GM21825 (cell line): ENCODE measurements around the gene RHOH.

Source experiments
- ATAC-seq: cut with Tn5 transposase; IDR thresholded peaks from one replicate; pipeline ENCODE4 v1.9.1; 2021; ENCODE audit warnings: mild to moderate bottlenecking, moderate library complexity; ENCODE audit not compliant: unreplicated experiment

Gene RHOH

DNA sequence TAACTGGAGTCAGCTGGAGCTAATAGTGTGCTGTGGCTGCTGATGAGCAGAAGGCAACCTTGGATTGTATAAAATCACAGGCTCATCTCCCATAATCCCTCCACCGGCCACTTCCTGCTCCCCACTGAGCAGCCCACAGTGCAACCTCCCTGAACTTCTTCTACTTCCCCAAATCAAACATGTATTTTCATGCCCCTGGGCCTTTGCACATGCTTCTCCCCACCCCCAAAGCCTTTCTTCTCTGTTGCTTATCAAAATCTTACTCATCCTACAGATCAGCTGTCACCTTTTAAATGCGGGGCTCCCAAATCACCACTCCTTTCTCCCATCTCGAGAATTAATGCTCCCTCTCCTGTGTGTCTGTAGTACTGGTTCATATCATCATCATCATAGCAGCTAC is 35.8 kb downstream of the RHOH start:
- no peak for ATAC-seq

- no peak for ATAC-seq
These were observed 36.4 kb downstream of the RHOH start for GRCh38 chr4:40233227-40233626.

- no peak for ATAC-seq
These were observed 37.7 kb downstream of the RHOH start for GRCh38 chr4:40234519-40235039.

GRCh38 chr4:40238008-40238699 is 41.3 kb downstream of the RHOH start:
- no peak for ATAC-seq

DNA sequence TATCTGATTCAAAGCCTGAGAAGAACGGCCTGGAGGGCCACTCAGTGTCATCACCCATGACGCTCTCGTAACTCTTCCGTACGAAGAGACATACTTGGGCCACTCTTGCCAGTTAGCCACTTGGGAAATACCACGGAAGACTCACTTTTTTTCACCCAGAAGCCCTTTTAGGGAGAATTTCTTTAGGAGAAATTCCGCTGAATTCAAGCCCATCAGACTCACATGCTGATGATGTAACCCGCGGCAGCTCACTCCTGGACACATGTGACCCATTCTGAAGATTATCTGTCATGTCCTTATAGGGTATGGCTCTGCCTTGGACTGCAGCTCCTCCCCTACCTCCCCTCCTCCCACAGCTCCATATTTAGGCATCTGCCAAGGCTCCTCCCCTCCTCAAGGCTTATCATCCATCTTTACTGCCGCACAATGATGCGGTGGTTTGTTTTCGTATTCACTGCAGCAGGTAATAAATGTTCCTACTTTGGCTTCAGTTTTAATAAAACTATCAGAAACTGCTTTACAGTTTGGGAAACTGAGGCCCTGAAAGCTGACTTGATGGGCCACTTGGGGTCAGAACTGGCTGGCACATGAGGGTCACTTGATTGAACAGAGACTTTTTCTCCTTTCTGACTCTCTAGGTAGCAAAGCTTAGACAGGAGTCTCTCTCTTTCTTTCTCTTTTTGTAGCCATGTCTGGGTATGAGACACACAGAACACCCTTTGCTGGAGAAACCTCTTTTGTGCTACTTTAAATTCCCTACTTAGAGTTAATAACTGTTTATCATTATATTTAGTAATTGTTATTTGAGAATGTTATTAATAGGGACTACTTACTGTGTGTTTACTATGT is 42.1 kb downstream of the RHOH start:
- no peak for ATAC-seq

GRCh38 chr4:40240040-40240653 is 43.3 kb downstream of the RHOH start:
- no peak for ATAC-seq

DNA sequence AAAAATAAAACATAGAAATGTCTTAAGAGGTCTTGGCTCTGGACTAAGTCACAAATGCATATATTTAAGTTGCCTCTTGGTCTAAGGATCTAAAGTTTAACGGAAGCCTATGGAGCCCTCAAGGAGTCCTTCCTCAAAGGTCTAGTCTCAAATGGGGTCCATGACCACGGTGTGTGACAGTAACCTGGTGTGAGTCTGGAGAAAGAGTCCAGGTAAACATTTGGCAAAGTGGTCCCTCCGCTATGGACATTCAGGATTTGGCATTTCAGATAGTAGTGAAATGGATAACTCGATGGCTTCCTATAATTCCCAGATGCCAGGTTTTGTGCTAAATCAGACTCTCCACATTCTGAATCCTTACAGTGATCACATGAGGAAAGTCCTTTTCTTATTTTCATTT is 44.2 kb downstream of the RHOH start:
- ATAC-seq: no peak

DNA sequence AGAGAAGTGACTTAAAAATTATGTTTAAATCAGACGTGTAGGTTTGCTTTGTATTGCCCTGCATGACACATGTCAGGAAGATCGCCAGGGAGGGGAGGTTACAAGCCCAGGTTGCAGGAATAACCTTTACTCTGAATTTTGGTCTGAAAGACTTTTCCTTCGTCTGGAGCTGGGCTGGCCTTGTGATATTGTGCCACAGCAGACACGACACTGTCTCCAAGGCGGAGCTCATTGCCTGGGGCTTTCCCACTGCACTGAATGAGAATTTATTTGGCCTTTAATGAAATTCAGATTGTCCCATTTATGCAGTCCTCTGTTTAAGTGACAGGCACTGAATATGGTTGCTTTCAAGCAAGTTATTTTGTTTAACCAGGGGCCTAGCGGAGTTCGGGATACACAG is 45.1 kb downstream of the RHOH start:
- ATAC-seq: no peak

GRCh38 chr4:40243386-40243948 is 46.6 kb downstream of the RHOH start:
- ATAC-seq: no peak

DNA sequence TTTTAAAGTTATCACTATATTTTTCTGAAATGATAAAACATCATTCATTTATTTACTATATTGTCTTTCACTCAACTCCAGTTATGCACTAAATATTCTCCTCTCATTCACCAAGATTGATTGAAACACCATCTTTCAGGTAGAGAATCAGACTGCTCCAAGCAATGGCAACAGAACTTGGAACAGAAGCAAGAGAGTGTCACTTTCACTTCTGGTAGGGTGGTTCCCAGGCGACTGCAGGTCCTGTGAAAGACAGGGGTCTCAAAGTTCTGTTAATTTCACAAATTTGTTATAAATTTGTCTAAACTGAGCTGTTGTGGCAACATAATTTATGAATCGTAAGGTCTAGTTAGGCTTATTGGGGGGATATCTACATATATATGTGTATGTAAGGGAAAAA is 47.8 kb downstream of the RHOH start:
- ATAC-seq: no peak

GRCh38 chr4:40245550-40245949 is 48.7 kb downstream of the RHOH start:
- ATAC-seq: no peak

DNA sequence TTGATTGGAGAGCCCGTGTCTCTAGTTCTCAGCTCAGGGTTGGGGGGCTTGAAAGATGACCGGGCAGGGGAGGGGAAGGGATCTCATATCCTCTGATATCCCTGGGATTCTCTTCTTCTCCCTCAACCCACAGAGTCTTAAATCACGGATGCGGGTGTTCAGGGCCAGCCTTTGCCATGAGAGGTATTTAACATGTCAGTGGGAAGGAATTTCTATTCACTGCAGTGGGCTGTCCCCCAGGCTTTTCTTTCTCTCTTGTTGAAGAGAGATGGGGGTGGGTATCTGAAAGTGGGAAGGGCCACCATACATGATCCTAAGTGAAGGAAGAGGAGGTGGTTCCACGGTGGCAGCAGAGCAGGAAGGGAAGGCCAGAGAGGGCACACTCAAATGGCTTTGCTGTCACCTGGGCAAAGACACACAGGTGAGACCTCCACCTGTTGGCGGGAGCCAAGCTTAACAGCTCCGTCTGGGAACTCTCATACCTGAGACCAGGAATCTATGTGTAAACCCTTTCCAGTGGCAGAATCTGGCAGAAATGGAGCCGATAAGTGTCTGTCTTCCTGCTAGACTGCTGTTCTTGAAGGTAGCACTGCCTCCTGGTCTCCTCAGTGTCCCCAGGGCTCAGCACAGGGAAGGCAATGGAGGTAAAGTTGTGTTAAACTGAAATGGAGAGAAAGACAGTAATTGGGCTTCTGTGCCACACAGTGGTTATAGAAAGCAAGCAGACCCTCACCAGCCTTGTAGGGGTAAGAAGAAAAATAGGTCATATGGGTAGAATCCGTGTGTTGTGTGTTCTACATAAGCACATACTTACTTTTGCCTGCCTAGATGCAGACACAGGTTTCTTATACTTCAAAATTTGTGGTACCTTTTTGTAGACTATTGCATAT is 49.4 kb downstream of the RHOH start:
- no peak for ATAC-seq

- no peak for ATAC-seq
These were observed 50.1 kb downstream of the RHOH start for GRCh38 chr4:40246938-40247337.

DNA sequence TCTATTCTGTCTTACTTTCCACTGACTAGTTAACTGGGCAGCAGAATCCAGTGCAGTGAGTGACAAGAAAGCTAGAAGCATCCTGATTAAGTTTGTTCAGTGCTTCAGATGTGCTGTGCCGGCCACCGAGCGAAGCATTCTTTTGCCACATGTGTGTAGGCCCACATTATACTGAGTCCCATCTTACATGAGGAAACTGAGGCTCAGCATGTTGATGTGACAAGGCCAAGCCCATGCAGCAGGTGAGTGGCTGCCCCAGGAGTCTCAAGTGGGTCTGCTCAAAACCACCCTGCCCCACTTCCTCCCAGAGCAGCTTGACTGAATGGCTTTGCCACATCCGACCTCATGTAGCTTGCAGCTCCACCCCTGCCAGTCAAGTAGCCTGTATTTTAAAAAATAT is 50.5 kb downstream of the RHOH start:
- ATAC-seq: no peak

DNA sequence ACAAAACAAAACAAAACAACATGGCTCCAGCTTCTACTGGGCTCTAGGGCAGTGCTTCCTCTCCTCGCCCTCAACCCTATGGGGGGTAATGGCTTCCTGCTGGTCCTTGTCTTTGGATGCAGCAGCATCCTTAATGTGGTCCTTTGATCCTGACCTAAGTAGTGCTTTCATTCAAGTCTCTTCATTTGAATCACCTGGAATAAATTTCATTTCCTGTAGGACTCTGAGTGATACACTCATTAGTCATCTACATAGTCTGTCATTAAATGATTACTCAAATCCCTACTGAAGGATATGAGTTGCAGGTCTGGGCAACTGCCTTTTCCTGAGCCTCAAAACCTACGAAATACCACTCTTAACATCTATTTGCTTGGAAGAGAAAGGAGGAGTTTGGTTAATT is 54.5 kb downstream of the RHOH start:
- no peak for ATAC-seq

DNA sequence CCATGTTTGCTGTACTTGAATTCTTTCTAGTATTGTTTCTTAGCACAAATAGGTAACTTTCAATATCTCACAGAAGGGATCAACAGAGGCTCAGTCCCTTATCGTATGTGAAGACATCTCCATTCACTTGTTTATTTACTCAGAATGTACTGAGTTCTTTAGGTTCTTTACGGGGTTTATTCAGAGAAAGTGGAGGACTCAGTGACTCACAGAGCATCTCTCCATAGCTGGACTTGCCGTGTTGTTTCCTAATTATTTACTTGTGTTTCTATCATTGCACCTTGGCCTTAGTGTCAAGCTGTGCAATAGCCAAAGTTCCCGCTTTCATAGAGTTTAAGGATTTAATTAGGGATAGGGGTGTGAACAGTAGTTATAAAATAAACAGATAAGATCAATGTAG is 57.1 kb downstream of the RHOH start:
- ATAC-seq: no peak

DNA sequence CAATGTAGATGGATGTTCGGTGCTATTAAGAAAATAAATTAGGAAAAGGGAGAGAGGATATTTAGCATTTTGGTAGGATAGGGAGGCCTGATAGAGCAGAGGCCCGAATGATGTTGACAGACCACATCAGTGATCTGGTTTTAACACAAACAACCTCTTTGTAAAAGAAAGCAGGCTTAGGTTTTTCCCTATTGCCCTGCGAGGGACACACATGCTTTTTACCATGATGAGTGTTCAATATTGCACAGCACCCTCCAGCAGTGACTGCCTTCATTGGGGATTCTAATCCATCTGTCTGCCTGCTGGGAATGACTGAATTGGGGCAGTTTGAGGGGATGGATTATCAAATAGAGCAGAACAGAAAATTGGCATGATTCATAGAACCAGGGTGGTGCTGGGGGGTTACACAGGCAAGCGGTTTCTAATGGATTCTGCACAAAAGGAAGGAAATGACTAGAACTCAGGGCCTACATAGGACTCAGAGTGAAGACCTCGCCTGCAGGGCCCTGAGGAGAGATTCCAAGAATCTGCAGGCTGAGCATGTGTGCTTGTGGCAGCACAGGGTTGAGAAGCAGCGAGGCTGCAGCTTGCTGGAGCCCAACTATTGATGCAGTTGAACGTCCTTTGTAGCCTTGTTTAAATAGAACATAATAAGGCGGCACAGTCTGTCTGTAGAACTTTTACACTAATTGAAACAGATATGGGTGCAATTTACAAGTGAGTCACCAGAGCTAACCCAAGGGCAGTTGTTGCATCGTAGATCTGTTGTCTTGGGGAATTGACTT is 58.0 kb downstream of the RHOH start:
- no peak for ATAC-seq

DNA sequence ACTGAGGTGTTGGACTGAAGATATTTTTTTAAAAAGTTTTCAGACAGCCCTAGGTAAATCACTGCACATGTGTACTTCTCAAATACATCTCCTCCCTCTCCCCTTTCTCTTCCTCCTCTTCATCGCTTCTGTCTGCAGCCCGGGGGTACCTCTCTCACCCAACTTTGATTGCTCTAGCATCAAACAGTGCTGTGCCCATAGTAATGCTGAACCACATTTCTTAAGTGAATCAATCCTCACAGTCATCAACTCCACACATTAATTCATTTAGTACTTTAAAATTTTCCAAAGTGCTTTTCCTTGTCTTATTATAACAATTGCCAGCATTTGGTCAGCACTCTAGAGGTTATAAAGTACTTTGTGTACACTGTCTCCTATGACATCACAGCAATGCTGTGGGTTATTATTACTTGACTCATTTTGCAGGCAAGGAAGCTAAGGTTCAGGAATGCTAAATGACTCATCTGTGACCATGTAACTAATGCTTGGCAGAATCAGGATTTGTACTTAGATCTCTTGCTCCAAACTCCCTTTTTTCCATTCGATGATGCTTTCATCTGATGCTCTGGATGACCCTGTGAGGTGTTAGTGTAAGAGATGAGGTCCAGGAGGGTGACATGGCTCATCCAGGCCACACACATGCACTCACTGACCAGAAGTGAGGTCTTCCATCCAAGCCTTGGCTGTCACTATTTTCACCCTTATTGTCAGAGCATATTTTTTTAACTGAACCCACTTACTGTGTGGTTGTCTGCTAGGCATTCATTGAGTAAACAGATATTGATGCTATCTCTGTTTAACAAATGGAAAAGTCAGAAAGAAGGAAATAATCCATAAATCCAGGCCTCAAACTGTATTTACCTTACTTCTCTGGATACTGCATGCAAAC is 58.8 kb downstream of the RHOH start:
- ATAC-seq: no peak

DNA sequence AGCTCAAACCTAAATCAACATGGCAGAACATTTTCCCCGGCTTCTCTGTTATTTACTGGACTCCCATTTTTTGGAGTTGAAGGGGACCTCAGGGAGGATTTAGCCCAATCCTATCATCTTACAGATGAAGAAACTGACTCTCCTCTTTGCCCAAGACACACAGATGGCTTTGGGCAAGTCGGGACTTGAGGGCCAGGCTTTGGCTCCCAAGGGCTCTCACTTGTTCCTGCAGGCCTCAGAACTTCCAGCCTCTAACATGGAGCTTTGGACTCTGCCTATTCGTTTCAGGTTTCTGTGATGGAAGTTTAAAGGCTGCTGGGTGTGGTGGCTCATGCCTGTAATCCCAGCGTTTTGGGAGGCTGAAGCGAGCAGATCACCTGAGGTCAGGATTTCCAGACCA is 59.5 kb downstream of the RHOH start:
- ATAC-seq: no peak
